GM12874 (cell line): ENCODE measurements around the gene DUOX2.

Experiments used
- CTCF ChIP-seq: IDR thresholded peaks from 2 replicates; pipeline ENCODE4 v1.5.1; 2011; ENCODE audit warnings: low read depth, mild to moderate bottlenecking, control low read depth, low read length, moderate library complexity; ENCODE audit not compliant: insufficient read depth

Gene DUOX2

GRCh38 chr15:45064386-45064785 is 49.6 kb downstream of the DUOX2 start:
- TF ChIP-seq CTCF, result no peak

DNA sequence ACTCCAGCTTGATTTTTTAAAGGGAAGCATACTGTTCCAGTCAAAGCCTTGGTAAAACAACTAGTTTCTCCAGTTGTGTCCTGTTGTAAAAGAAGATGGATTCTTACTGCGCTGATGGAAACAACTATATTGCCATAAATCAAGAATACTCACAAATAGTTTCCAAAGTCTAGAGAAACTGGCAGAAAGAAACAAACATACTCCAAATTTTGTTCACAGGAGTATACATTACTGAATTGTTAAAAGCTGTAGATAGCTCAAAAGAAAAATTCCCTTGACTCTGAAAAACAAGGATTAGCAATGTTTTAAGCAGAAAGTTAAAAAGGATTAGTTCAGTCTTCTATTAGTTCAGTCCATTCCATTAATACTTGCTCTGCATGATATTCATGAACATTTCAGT is 63.4 kb downstream of the DUOX2 start:
- no peak for TF ChIP-seq CTCF

- TF ChIP-seq CTCF, result no peak
Measured at GRCh38 chr15:45048794-45049631, 65.0 kb downstream of the DUOX2 start.
